Mammary epithelial cell (primary cell): ENCODE results near the gene PIK3C2G.

Source experiments
- EZH2 ChIP-seq: IDR thresholded peaks from 2 replicates; pipeline ENCODE4 v1.6.1; 2012; ENCODE audit warnings: low read length, inconsistent platforms, borderline replicate concordance
- TF ChIP-seq, protein P1 (sequence below), 2 donors: IDR thresholded peaks in 1 of 2; conservative IDR thresholded peaks in 1 of 2; 2 replicates each; pipeline ENCODE4 v1.5.1; 2011 to 2012; ENCODE audit warnings: inconsistent platforms in 2 of 2, low read length in 2 of 2, mild to moderate bottlenecking in 2 of 2, control low read depth in 1 of 2, low read depth in 1 of 2; ENCODE audit not compliant: insufficient read depth in 1 of 2; ENCODE audit errors: extremely low read depth in 1 of 2

GRCh38 chr12:18394742-18395141 lies 133.4 kb downstream of the PIK3C2G start:
- TF ChIP-seq, protein P1, sequence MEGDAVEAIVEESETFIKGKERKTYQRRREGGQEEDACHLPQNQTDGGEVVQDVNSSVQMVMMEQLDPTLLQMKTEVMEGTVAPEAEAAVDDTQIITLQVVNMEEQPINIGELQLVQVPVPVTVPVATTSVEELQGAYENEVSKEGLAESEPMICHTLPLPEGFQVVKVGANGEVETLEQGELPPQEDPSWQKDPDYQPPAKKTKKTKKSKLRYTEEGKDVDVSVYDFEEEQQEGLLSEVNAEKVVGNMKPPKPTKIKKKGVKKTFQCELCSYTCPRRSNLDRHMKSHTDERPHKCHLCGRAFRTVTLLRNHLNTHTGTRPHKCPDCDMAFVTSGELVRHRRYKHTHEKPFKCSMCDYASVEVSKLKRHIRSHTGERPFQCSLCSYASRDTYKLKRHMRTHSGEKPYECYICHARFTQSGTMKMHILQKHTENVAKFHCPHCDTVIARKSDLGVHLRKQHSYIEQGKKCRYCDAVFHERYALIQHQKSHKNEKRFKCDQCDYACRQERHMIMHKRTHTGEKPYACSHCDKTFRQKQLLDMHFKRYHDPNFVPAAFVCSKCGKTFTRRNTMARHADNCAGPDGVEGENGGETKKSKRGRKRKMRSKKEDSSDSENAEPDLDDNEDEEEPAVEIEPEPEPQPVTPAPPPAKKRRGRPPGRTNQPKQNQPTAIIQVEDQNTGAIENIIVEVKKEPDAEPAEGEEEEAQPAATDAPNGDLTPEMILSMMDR (conservative IDR thresholded peaks at IDR 0.05 in 1 of 2, IDR thresholded peaks at IDR 0.05 in 1 of 2; ENCODE audit: extremely low read depth in 1 of 2, insufficient read depth in 1 of 2, low read depth in 1 of 2, low read length in 2 of 2) = no peak
- no peak for TF ChIP-seq EZH2
